Endothelial cell of umbilical vein (primary cell): Measurements from ENCODE around the gene PNKD. TPM values are rescaled to one million over a fixed set of nuclear protein-coding genes. Genes with fewer than 3 reads are reported as not detected.

Experiments
- BruUV-seq: library from RNA; stranded (reverse); fragments of 400-500 nt; replicated peaks from 2 replicates; lab custom pipeline; 2021; lab: Mats Ljungman, UMichigan
- CTCF ChIA-PET: fragments of 300-600, 350-600 bp; sonication (Branson Sonifier 250); formaldehyde crosslinking; loops from one replicate; lab custom pipeline; 2021; ENCODE audit warnings: antibody characterized with exemption, inconsistent platforms; lab: Charles Lee
- POLR2A ChIA-PET: fragments of 300-600, 350-600 bp; sonication (Branson Sonifier 250); formaldehyde crosslinking; loops from one replicate; lab custom pipeline; 2021; ENCODE audit warnings: antibody characterized with exemption, inconsistent platforms; lab: Charles Lee
- DNase-seq: peaks from one replicate; pipeline ENCODE4 v3.0.0-alpha.2; 2011; ENCODE audit warnings: low read depth, low spot score
- FAIRE-seq: peaks from 2 replicates; lab custom pipeline; 2011; peaks lifted over from hg19 to GRCh38; lab: Jason Lieb, UNC
- H2AFZ ChIP-seq: 2 replicates; pipeline ENCODE4 v1.6.0; 2012; ENCODE audit warnings: low read depth, low read length, control low read depth, inconsistent platforms
- H3K27ac ChIP-seq: 2 replicates; pipeline ENCODE4 v1.5.1; 2011; ENCODE audit warnings: low read depth, mild to moderate bottlenecking, control low read depth, low read length, moderate library complexity; ENCODE audit not compliant: insufficient read depth
- H3K27me3 ChIP-seq, 2 experiments: 2 replicates each; pipeline versions ENCODE4 v1.6.0 to v1.6.1; 2011; ENCODE audit warnings: low read length in 2 of 2, mixed read lengths in 1 of 2; ENCODE audit not compliant: control insufficient read depth in 2 of 2, insufficient read depth in 2 of 2
- H3K36me3 ChIP-seq, 2 experiments: 2 replicates in 1 of 2; 3 replicates in 1 of 2; pipeline ENCODE4 v1.5.1; 2011; ENCODE audit warnings: low read length in 2 of 2, mild to moderate bottlenecking in 1 of 2, moderate library complexity in 1 of 2; ENCODE audit not compliant: control insufficient read depth in 2 of 2, insufficient read depth in 2 of 2; ENCODE audit errors: extremely low read depth in 1 of 2
- H3K4me1 ChIP-seq: 3 replicates; pipeline ENCODE4 v1.5.1; 2011; ENCODE audit warnings: mild to moderate bottlenecking, low read length; ENCODE audit not compliant: control insufficient read depth, insufficient read depth; ENCODE audit errors: extremely low read depth
- H3K4me2 ChIP-seq: 2 replicates; pipeline ENCODE4 v1.6.1; 2011; ENCODE audit warnings: low read length, control low read depth, mixed read lengths; ENCODE audit not compliant: insufficient read depth
- H3K4me3 ChIP-seq, 3 experiments: fragments of 200-600 bp in 1 of 3; sonication (generic), shearing (Covaris generic) in 1 of 3; replicated peaks in 1 of 3; 2 replicates each; pipeline ENCODE4 v1.5.1; 2011 to 2016; ENCODE audit warnings: control low read depth in 3 of 3, low read length in 3 of 3, mild to moderate bottlenecking in 2 of 3, inconsistent platforms in 1 of 3, low read depth in 1 of 3, moderate library complexity in 1 of 3; ENCODE audit not compliant: insufficient read depth in 1 of 3
- H3K79me2 ChIP-seq: 2 replicates; pipeline ENCODE4 v1.6.0; 2012; ENCODE audit warnings: low read length, inconsistent platforms; ENCODE audit not compliant: control insufficient read depth, insufficient read depth
- H3K9ac ChIP-seq: replicated peaks from 2 replicates; pipeline ENCODE3; 2011; ENCODE audit warnings: low read length, control low read depth; ENCODE audit not compliant: insufficient read depth; ENCODE audit errors: extremely low read depth
- H3K9me1 ChIP-seq: replicated peaks from 3 replicates; pipeline ENCODE4 v1.6.0; 2011; ENCODE audit warnings: mild to moderate bottlenecking, low read length; ENCODE audit not compliant: control insufficient read depth, insufficient read depth; ENCODE audit errors: extremely low read depth
- H3K9me3 ChIP-seq: replicated peaks from 2 replicates; pipeline ENCODE4 v1.5.1; 2012; ENCODE audit warnings: low read length, inconsistent platforms; ENCODE audit not compliant: control insufficient read depth, insufficient read depth
- H4K20me1 ChIP-seq: replicated peaks from 2 replicates; pipeline ENCODE3; 2011; ENCODE audit warnings: mild to moderate bottlenecking, low read length; ENCODE audit not compliant: control insufficient read depth, insufficient read depth; ENCODE audit errors: extremely low read depth
- CTCF ChIP-seq, 2 donors: IDR thresholded peaks; 1 replicate in 1 of 2; 2 replicates in 1 of 2; pipeline ENCODE4 v1.5.1; 2011; ENCODE audit warnings: low read length in 2 of 2, mild to moderate bottlenecking in 2 of 2, moderate library complexity in 2 of 2, control low read depth in 1 of 2, inconsistent platforms in 1 of 2, low read depth in 1 of 2; ENCODE audit not compliant: insufficient read depth in 1 of 2; ENCODE audit errors: extremely low read depth in 1 of 2
- GATA2 ChIP-seq: IDR thresholded peaks from 2 replicates; pipeline ENCODE4 v1.7.0; 2011; ENCODE audit warnings: low read depth, mild to moderate bottlenecking, moderate library complexity, mixed read lengths, low read length; ENCODE audit not compliant: insufficient read length, insufficient read depth
- JUN ChIP-seq: IDR thresholded peaks from 2 replicates; pipeline ENCODE4 v1.6.1; 2011; ENCODE audit warnings: borderline replicate concordance, low read depth; ENCODE audit not compliant: insufficient read length, insufficient read depth
- POLR2A ChIP-seq: IDR thresholded peaks from 2 replicates; pipeline ENCODE4 v1.6.1; 2012; ENCODE audit warnings: low read depth, mild to moderate bottlenecking, control low read depth, low read length
- POLR2AphosphoS5 ChIP-seq: IDR thresholded peaks from 2 replicates; pipeline ENCODE4 v1.6.1; 2012; ENCODE audit warnings: low read depth, mild to moderate bottlenecking, control low read depth, low read length, moderate library complexity; ENCODE audit not compliant: insufficient read depth
- dilution Hi-C: fragments of 300-500 bp; cut with MboI; formaldehyde crosslinking; loops from one replicate; pipeline ENCODE4 v1.15.0; 2019; ENCODE audit warnings: low sequenced_read_pairs; ENCODE audit not compliant: extremely low pct_ligation_motif_present
- intact Hi-C: fragments of 100-400 bp; cut with micrococcal nuclease; formaldehyde crosslinking; loops from one replicate; pipeline ENCODE4 v1.10.0; 2022
- polyA plus RNA-seq, 4 experiments: library from polyadenylated mRNA; depleted of rRNA in 3 of 4; stranded (reverse) in 3 of 4; unstranded in 1 of 4; fragments of >200 nt; gene quantifications; 2 replicates each; pipeline versions ENCODE4 v1.2.1 to v1.2.3, GENCODE V29; 2011 to 2012; ENCODE audit warnings: missing spikeins in 1 of 4
- total RNA-seq: library from RNA; stranded (reverse); gene quantifications from 2 replicates; pipeline ENCODE4 v1.2.3, GENCODE V29; 2021

PNKD gene
- total and polyA plus RNA-seq, 2 donors (not counting 3 experiments of a cell fraction or from before 2014, with no cell fraction given): 56.1 to 88.3 TPM

DNA sequence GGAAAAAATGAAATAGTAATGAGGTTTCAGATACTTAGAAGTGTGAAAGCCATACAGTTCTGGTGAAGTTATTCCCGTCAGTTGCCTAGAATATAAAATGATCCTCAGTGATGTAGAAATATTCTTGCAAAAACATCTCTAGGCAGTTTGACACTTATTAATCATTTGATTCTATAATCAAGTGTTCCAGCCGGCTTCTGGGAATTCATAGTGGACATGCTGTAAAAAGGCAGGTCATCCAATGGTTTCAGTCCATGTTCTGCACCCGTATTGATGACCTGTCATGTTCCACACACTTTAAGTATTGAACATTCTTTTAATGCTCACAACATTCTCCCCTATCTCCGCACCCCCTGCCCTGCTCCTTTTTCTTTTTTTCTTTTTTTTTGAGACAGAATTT, 33.5 kb upstream of the PNKD start:
- Histone ChIP-seq H3K4me3 (no peak overlapping the region), H3K27ac (no peak overlapping the region), H3K4me2 (no peak overlapping the region), H3K79me2 (peaks cover 34% of the 10 kb centered on the region), H3K36me3 (peaks cover 32 to 41% of the 10 kb centered on the region in 2 experiments), H3K9me1 (no peaks in the 10 kb centered on the region), H2AFZ (no peak overlapping the region), H3K4me1 (no peaks in the 10 kb centered on the region), H3K27me3 (no peaks in the 10 kb centered on the region), H4K20me1 (no peaks in the 10 kb centered on the region), H3K9ac (no peak overlapping the region), H3K9me3 (no peaks in the 10 kb centered on the region)
- POLR2A ChIA-PET: interaction anchor here (0.7 kb wide), 1 partner anchor 21 kb away, joined by 3 read pairs; no protein-coding TSS in a partner anchor
- BruUV-seq: no TSS peak
- intact Hi-C loops (no loop called here), dilution Hi-C loops (no loop called here)
- no peak for FAIRE-seq
- DNase-seq: no peak
- no peak for TF ChIP-seq JUN
- TF ChIP-seq CTCF (IDR thresholded peaks at IDR 0.05; ENCODE audit: extremely low read depth in 1 of 2, insufficient read depth in 1 of 2, low read depth in 1 of 2, low read length in 2 of 2): no peak
- TF ChIP-seq POLR2A: no peak
- TF ChIP-seq POLR2AphosphoS5: no peak
- CTCF ChIA-PET: no interaction called here

DNA sequence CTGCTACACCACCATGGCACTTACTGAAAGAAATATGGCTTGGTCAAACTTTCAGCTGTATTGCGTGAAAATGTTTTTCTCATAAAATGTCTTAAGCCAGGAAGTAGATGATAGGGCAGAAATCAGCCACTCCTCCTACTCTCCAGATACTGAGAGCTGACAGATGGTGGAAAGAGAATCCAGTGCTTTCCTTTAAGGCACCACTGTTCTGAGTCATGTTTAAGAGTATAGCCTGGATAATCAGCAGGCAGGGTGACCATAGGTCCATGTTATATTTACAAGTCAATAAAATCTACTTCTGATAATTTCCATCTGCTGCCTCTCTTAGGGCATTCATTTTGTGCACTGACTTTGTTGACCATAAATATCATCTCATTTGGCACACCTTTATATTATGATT, 31.4 kb upstream of the PNKD start:
- intact Hi-C loops: no loop called here
- Histone ChIP-seq H3K9me1 (no peaks in the 10 kb centered on the region), H3K79me2 (peaks cover 30% of the 10 kb centered on the region), H3K9me3 (no peaks in the 10 kb centered on the region), H4K20me1 (peaks cover 3% of the 10 kb centered on the region), H3K9ac (no peak overlapping the region), H3K4me1 (no peaks in the 10 kb centered on the region), H3K4me3 (no peak overlapping the region), H3K27ac (no peak overlapping the region), H3K4me2 (no peak overlapping the region), H3K27me3 (no peaks in the 10 kb centered on the region), H2AFZ (no peak overlapping the region), H3K36me3 (peaks cover 32 to 50% of the 10 kb centered on the region in 2 experiments)
- FAIRE-seq (no peak), DNase-seq (no peak)
- ChIA-PET CTCF (no interaction called here), POLR2A (no interaction called here)
- TF ChIP-seq GATA2 (no peak), POLR2AphosphoS5 (no peak), JUN (no peak)
- BruUV-seq: no TSS peak
- dilution Hi-C loops: no loop called here
